ENCODE results near the gene THAP10.
A peak's percentile ranks its signal among the peaks of the same experiment; 100 is the strongest.

THAP10 gene

GRCh38 chr15:70853318-70853972 is 38.8 kb downstream of the THAP10 start:
- DNase-seq: no peak

GRCh38 chr15:70852501-70853317 is 39.5 kb downstream of the THAP10 start:
- DNase-seq: no peak

- DNase-seq: no peak
These were observed 40.3 kb downstream of the THAP10 start for GRCh38 chr15:70851889-70852288.

GRCh38 chr15:70845602-70846360 is 46.5 kb downstream of the THAP10 start:
- no peak for DNase-seq

DNA sequence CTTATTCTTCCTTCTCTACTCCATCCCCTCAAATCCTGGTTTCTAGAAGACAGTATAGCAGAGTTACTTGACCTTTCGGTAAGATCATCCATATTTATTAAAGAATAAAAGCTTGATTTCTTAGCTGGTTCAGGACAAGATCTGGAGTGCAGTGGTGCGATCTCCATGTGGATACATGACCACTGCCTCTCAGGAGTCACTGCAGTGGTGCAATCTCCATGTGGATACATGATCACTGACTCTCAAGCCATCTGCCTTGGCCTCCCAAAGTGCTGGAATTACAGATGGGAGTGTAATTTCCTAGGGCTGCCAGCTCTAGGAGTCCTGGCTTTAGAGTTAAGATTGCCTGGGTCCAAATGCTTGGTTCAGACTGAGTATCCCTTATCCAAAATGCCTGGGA is 54.8 kb downstream of the THAP10 start:
- no peak for DNase-seq

DNA sequence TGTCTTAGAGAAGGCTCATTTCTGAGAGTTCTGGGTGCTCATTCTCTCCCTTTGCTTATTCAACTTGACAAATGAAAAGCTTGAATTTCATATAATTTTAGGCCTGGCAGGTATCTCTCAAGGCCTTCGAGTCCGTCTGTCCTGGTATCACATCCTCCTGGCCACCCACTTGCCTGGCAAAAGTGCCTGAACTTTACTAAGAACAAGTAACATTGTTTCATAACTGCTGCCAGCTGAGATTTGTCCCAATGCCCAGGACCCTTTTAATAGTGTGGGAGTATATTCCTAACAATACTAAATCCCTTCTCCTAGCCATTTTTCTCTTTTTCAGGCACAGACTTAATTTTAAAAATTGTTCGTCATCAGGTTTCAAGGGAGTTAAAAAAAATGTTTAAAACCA is 56.4 kb downstream of the THAP10 start:
- DNase-seq: no peak

GRCh38 chr15:70835415-70835814 is 56.8 kb downstream of the THAP10 start:
- no peak for DNase-seq

- no peak for DNase-seq
These were observed 57.2 kb downstream of the THAP10 start for GRCh38 chr15:70834999-70835398.

- DNase-seq: peak; percentile 38
These were observed 58.1 kb downstream of the THAP10 start for GRCh38 chr15:70833861-70834765.

DNA sequence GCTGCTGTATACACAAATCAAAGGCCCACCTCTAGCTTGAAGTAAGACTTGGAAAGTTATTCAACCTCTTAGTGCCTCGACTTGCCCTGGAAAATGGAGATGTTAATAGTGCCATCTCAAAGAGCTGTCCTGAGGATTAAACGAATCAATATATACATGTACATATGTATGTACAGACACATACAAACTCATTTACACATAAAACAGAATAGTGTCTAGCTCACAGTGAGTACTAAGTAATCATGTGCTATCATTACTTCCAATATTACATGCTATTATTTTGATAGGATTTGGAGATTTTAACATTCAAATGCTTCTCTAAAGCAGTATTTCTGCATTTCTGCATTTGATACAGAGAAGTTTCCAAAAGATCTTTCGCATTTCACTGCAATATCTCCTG is 58.8 kb downstream of the THAP10 start:
- DNase-seq: no peak

DNA sequence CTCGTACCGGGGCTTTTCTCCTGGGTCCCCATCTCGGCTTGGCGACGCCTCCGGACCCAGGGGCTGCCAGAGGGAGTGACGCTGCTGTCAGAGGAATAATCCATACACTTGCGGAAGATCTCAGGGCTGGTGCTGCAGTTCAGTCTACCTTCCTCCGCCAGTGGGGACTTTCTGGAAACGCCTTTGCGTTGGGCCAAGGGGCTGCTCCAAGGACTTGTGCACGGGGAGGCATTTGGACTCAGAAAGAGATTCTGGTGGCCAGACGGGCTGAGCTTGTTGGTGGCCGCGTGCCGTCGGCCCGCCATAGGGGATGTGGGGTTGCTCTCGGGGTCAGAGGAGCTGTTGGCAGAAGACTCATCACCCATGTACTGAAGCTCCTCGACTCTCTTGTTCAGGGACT is 60.1 kb downstream of the THAP10 start:
- DNase-seq: no peak
